MM.1S (cell line): ENCODE measurements around the gene WNK2.

Experiments
- DNase-seq: peaks from one replicate; pipeline ENCODE4 v3.0.0-alpha.2; 2015
- H2AFZ ChIP-seq: fragments of 300-600 bp; sonication (generic); 2 replicates; pipeline ENCODE4 v1.6.0; 2016; ENCODE audit warnings: antibody characterized with exemption, low read length
- H3F3A ChIP-seq: fragments of 300-600 bp; sonication (generic); 2 replicates; pipeline ENCODE4 v1.6.1; 2016; ENCODE audit warnings: mild to moderate bottlenecking, antibody characterized with exemption, low read length, moderate library complexity, mixed read lengths; ENCODE audit not compliant: insufficient read depth
- H3K27ac ChIP-seq: fragments of 300-600 bp; sonication (generic); 2 replicates; pipeline ENCODE4 v1.5.1; 2016; ENCODE audit warnings: mild to moderate bottlenecking, low read length
- H3K27me3 ChIP-seq: fragments of 300-600 bp; sonication (generic); replicated peaks from 2 replicates; pipeline ENCODE4 v1.6.0; 2016; ENCODE audit warnings: low read length; ENCODE audit not compliant: insufficient read depth
- H3K36me3 ChIP-seq: fragments of 300-600 bp; sonication (generic); replicated peaks from 2 replicates; pipeline ENCODE4 v1.6.1; 2016; ENCODE audit warnings: mild to moderate bottlenecking, low read length, mixed read lengths; ENCODE audit not compliant: insufficient read depth
- H3K4me1 ChIP-seq: fragments of 300-600 bp; sonication (generic); 2 replicates; pipeline ENCODE4 v1.6.1; 2016; ENCODE audit warnings: low read length, mixed read lengths
- H3K4me2 ChIP-seq: fragments of 300-600 bp; sonication (generic); 2 replicates; pipeline ENCODE4 v1.6.0; 2016; ENCODE audit warnings: low read depth, low read length
- H3K4me3 ChIP-seq: fragments of 300-600 bp; sonication (generic); 2 replicates; pipeline ENCODE4 v1.5.1; 2016; ENCODE audit warnings: low read length, mixed read lengths
- H3K79me2 ChIP-seq: fragments of 300-600 bp; sonication (generic); 2 replicates; pipeline ENCODE4 v1.6.1; 2016; ENCODE audit warnings: mixed run types, low read length, mixed read lengths
- H3K9ac ChIP-seq: fragments of 300-600 bp; sonication (generic); 2 replicates; pipeline ENCODE4 v1.6.1; 2016; ENCODE audit warnings: low read length, mixed read lengths
- H3K9me2 ChIP-seq: fragments of 300-600 bp; sonication (generic); replicated peaks from 2 replicates; pipeline ENCODE4 v1.6.1; 2016; ENCODE audit warnings: mild to moderate bottlenecking, low read length, mixed read lengths; ENCODE audit not compliant: insufficient read depth
- H3K9me3 ChIP-seq: fragments of 300-600 bp; sonication (generic); replicated peaks from 2 replicates; pipeline ENCODE4 v1.6.1; 2016; ENCODE audit warnings: mild to moderate bottlenecking, low read length, mixed read lengths; ENCODE audit not compliant: insufficient read depth
- H4K20me1 ChIP-seq: fragments of 300-600 bp; sonication (generic); 2 replicates; pipeline ENCODE4 v1.6.1; 2016; ENCODE audit warnings: mild to moderate bottlenecking, low read length, moderate library complexity, mixed read lengths; ENCODE audit not compliant: insufficient read depth
- CTCF ChIP-seq: fragments of 300-600 bp; sonication (generic); IDR thresholded peaks from 2 replicates; pipeline ENCODE4 v1.5.1; 2016; ENCODE audit warnings: antibody characterized with exemption, low read length, mixed read lengths
- EZH2 ChIP-seq: fragments of 300-600 bp; sonication (generic); optimal IDR thresholded peaks from 2 replicates; pipeline ENCODE3; 2017; ENCODE audit warnings: low read depth, mild to moderate bottlenecking, antibody characterized with exemption, low read length, mixed read lengths
- EZH2phosphoT487 ChIP-seq: fragments of 300-600 bp; sonication (generic); IDR thresholded peaks from 2 replicates; pipeline ENCODE4 v1.6.1; 2018; ENCODE audit warnings: antibody characterized with exemption, low read length

WNK2 gene

DNA sequence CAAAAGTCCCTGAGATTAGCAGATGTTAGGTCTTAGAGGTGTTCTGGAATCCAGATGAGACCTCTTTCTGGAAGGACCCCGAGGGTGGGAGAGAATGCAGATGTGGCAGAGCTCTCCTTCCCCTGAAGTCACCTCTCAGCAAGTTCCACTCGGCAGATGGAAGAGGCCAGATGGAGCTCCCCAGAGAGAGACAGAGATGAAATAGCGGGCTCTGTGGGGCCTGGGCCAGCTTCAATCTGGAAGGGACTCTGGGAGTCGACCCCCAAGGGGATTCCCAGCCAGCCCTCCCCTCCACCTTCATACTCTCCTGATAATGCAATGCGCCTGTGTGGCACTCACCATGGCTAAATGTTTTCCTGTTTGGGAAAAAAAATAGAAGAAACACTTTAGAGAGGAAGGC lies 60.2 kb downstream of the WNK2 start:
- no peaks in the 10 kb centered on the region for H3K27me3 ChIP-seq
- H4K20me1 ChIP-seq = no peaks in the 10 kb centered on the region

GRCh38 chr9:93244510-93245436 lies 60.8 kb downstream of the WNK2 start:
- Histone ChIP-seq H3K27ac (peak overlapping the region; percentile 5; the same call in 1 of the 2 replicates), H4K20me1 (no peaks in the 10 kb centered on the region), H3K9me3 (no peaks in the 10 kb centered on the region), H3K9ac (no peak overlapping the region), H3F3A (no peaks in the 10 kb centered on the region), H3K36me3 (no peaks in the 10 kb centered on the region), H3K27me3 (no peaks in the 10 kb centered on the region), H3K79me2 (no peaks in the 10 kb centered on the region), H3K4me2 (peak overlapping the region; percentile 21; the same call in 1 of the 2 replicates), H3K9me2 (no peaks in the 10 kb centered on the region), H2AFZ (no peak overlapping the region), H3K4me1 (peaks cover 15% of the 10 kb centered on the region), H3K4me3 (no peak overlapping the region)
- DNase-seq = peak; percentile 52
- TF ChIP-seq EZH2 (no peak), EZH2phosphoT487 (no peak), CTCF (no peak)

More for the DNA sequence above, 60.2 kb downstream of the WNK2 start:
- peaks cover 15% of the 10 kb centered on the region for H3K4me1 ChIP-seq
- no peak overlapping the region for H2AFZ ChIP-seq
- DNase-seq = no peak
- H3K4me2 ChIP-seq = no peak overlapping the region
- no peaks in the 10 kb centered on the region for H3K79me2 ChIP-seq
- H3F3A ChIP-seq = no peaks in the 10 kb centered on the region
- no peaks in the 10 kb centered on the region for H3K36me3 ChIP-seq
- no peaks in the 10 kb centered on the region for H3K9me3 ChIP-seq
- H3K27ac ChIP-seq = no peak overlapping the region
- no peaks in the 10 kb centered on the region for H3K9me2 ChIP-seq
- H3K9ac ChIP-seq = no peak overlapping the region
- no peak overlapping the region for H3K4me3 ChIP-seq
- no peak for TF ChIP-seq EZH2
- no peak for TF ChIP-seq EZH2phosphoT487
- TF ChIP-seq CTCF = no peak

- peak overlapping the region; percentile 21; the same call in 1 of the 2 replicates for H3K4me2 ChIP-seq
- no peaks in the 10 kb centered on the region for H3K27me3 ChIP-seq
- no peak overlapping the region for H3K9ac ChIP-seq
- H3K9me2 ChIP-seq = no peaks in the 10 kb centered on the region
- H3K79me2 ChIP-seq = no peaks in the 10 kb centered on the region
- no peaks in the 10 kb centered on the region for H3F3A ChIP-seq
- H3K4me1 ChIP-seq = peaks cover 15% of the 10 kb centered on the region
- no peaks in the 10 kb centered on the region for H3K9me3 ChIP-seq
- no peaks in the 10 kb centered on the region for H3K36me3 ChIP-seq
- no peak for TF ChIP-seq EZH2
- H2AFZ ChIP-seq = no peak overlapping the region
- DNase-seq = no peak
- no peak overlapping the region for H3K4me3 ChIP-seq
- H3K27ac ChIP-seq = peak overlapping the region; percentile 5; the same call in 1 of the 2 replicates
- H4K20me1 ChIP-seq = no peaks in the 10 kb centered on the region
Measured at GRCh38 chr9:93245437-93245970, 61.6 kb downstream of the WNK2 start.
